GM23338 (cell line): ENCODE measurements around the gene NIBAN1. TPM values are rescaled to one million over a fixed set of nuclear protein-coding genes. Genes with fewer than 3 reads are reported as not detected.

Experiments
- ATAC-seq: fragments of 200-7000 bp; cut with Tn5 transposase; 3 replicates; pipeline ENCODE4 v1.9.1; 2020
- DNase-seq: peaks from one replicate; pipeline ENCODE4 v3.0.0-alpha.2; 2015; ENCODE audit warnings: low spot score
- H2AFZ ChIP-seq: fragments of 200-600 bp; sonication (generic); 2 replicates; pipeline ENCODE4 v1.8.0; 2016; ENCODE audit warnings: antibody characterized with exemption, mild to moderate bottlenecking, moderate library complexity
- H3F3A ChIP-seq: fragments of 200-600 bp; sonication (generic); replicated peaks from 2 replicates; pipeline ENCODE4 v1.8.0; 2017; ENCODE audit warnings: antibody characterized with exemption, mixed run types, low read depth
- H3K27ac ChIP-seq: fragments of 200-600 bp; sonication (generic); 2 replicates; pipeline ENCODE4 v1.6.1; 2016; ENCODE audit warnings: low read depth
- H3K27me3 ChIP-seq: fragments of 200-600 bp; sonication (generic); 2 replicates; pipeline ENCODE4 v1.8.0; 2016; ENCODE audit warnings: mild to moderate bottlenecking, mixed run types, moderate library complexity; ENCODE audit not compliant: insufficient read depth
- H3K36me3 ChIP-seq: fragments of 200-600 bp; sonication (generic); 2 replicates; pipeline ENCODE4 v1.8.0; 2016; ENCODE audit warnings: mild to moderate bottlenecking; ENCODE audit not compliant: insufficient read depth
- H3K4me1 ChIP-seq: fragments of 200-600 bp; sonication (generic); 2 replicates; pipeline ENCODE4 v1.8.0; 2016; ENCODE audit warnings: mild to moderate bottlenecking, moderate library complexity; ENCODE audit not compliant: insufficient read depth
- H3K4me2 ChIP-seq: fragments of 200-600 bp; sonication (generic); 2 replicates; pipeline ENCODE4 v1.7.1; 2017; ENCODE audit warnings: mixed run types
- H3K4me3 ChIP-seq: fragments of 200-600 bp; sonication (generic); 2 replicates; pipeline ENCODE4 v1.6.1; 2016; ENCODE audit warnings: mixed run types
- H3K79me2 ChIP-seq: fragments of 200-600 bp; sonication (generic); replicated peaks from 2 replicates; pipeline ENCODE4 v1.8.0; 2017; ENCODE audit warnings: mild to moderate bottlenecking; ENCODE audit not compliant: insufficient read depth
- H3K9me2 ChIP-seq: fragments of 200-600 bp; sonication (generic); 2 replicates; pipeline ENCODE4 v1.8.0; 2017; ENCODE audit not compliant: insufficient read depth
- H4K20me1 ChIP-seq: fragments of 200-600 bp; sonication (generic); replicated peaks from 2 replicates; pipeline ENCODE4 v1.8.0; 2017; ENCODE audit warnings: mild to moderate bottlenecking; ENCODE audit not compliant: insufficient read depth
- H3K27ac Mint-ChIP-seq: 2 replicates; pipeline ENCODE4 v1.8.0; 2020; ENCODE audit warnings: inconsistent platforms, mild to moderate bottlenecking, moderate library complexity, mixed read lengths
- H3K27me3 Mint-ChIP-seq: 3 replicates; pipeline ENCODE4 v1.8.0; 2022; ENCODE audit warnings: low read depth, mild to moderate bottlenecking, moderate library complexity, mixed read lengths, inconsistent platforms; ENCODE audit not compliant: insufficient read depth, poor library complexity
- H3K36me3 Mint-ChIP-seq: 3 replicates; pipeline ENCODE4 v1.8.0; 2021; ENCODE audit warnings: low read depth, mild to moderate bottlenecking, inconsistent platforms, moderate library complexity, mixed read lengths
- H3K4me1 Mint-ChIP-seq: 3 replicates; pipeline ENCODE4 v1.8.0; 2020; ENCODE audit warnings: mild to moderate bottlenecking, inconsistent platforms, mixed read lengths
- H3K4me3 Mint-ChIP-seq: 3 replicates; pipeline ENCODE4 v1.8.0; 2021; ENCODE audit warnings: moderate library complexity, mild to moderate bottlenecking, inconsistent platforms, mixed read lengths
- H3K9me3 Mint-ChIP-seq: 3 replicates; pipeline ENCODE4 v1.8.0; 2020; ENCODE audit warnings: moderate library complexity, mild to moderate bottlenecking, inconsistent platforms, mixed read lengths
- CTCF ChIP-seq, 2 experiments: fragments of 200-600 bp in 1 of 2; sonication (generic) in 1 of 2; conservative IDR thresholded peaks; 2 replicates each; pipeline versions ENCODE4 v1.5.1 to v1.6.1; 2016 to 2017; ENCODE audit warnings: antibody characterized with exemption in 2 of 2, low read depth in 2 of 2, mild to moderate bottlenecking in 2 of 2, moderate library complexity in 1 of 2
- EZH2 ChIP-seq: fragments of 200-600 bp; sonication (generic); IDR thresholded peaks from one replicate; pipeline ENCODE4 v1.8.0; 2017; ENCODE audit warnings: antibody characterized with exemption, mild to moderate bottlenecking, low read depth; ENCODE audit not compliant: unreplicated experiment
- EZH2phosphoT487 ChIP-seq: fragments of 200-600 bp; sonication (generic); IDR thresholded peaks from one replicate; pipeline ENCODE4 v1.8.1; 2018; ENCODE audit warnings: antibody characterized with exemption; ENCODE audit not compliant: unreplicated experiment
- JUNB ChIP-seq: IDR thresholded peaks from one replicate; pipeline ENCODE4 v1.6.1; 2016; ENCODE audit warnings: antibody characterized with exemption; ENCODE audit not compliant: unreplicated experiment
- NANOG ChIP-seq: IDR thresholded peaks from 2 replicates; pipeline ENCODE4 v1.6.1; 2016; ENCODE audit warnings: antibody characterized with exemption, borderline replicate concordance
- POLR2AphosphoS5 ChIP-seq: IDR thresholded peaks from 2 replicates; pipeline ENCODE4 v1.6.1; 2016; ENCODE audit warnings: antibody characterized with exemption, low read depth
- REST ChIP-seq: IDR thresholded peaks from one replicate; pipeline ENCODE4 v1.6.1; 2018; ENCODE audit warnings: antibody characterized with exemption; ENCODE audit not compliant: unreplicated experiment
- STAT1 ChIP-seq: IDR thresholded peaks from one replicate; pipeline ENCODE4 v1.6.1; 2016; ENCODE audit warnings: antibody characterized with exemption; ENCODE audit not compliant: unreplicated experiment
- ZNF114 ChIP-seq: fragments of 250-450 bp; sonication (Bioruptor Pico); IDR thresholded peaks from 2 replicates; pipeline ENCODE4 v1.5.0; 2020; ENCODE audit warnings: mild to moderate bottlenecking, moderate library complexity
- ZNF462 ChIP-seq: fragments of 250-450 bp; sonication (Bioruptor Pico); IDR thresholded peaks from 2 replicates; pipeline ENCODE4 v1.5.0; 2020; ENCODE audit warnings: mild to moderate bottlenecking, moderate library complexity
- polyA plus RNA-seq: library from polyadenylated mRNA; unstranded; fragments of >200 nt; fragmentation: Nextera tagmentation; extraction: Ambion mirVana; gene quantifications from 2 replicates; pipeline ENCODE4 v1.2.1, GENCODE V29; 2016
- total RNA-seq: library from RNA; depleted of rRNA; stranded (reverse); fragments of >200 nt; shearing (Covaris generic); gene quantifications from 2 replicates; pipeline ENCODE4 v1.2.3, GENCODE V29; 2014

The NIBAN1 gene
- total and polyA plus RNA-seq, 2 experiments from 2014 or later: 5.5 to 12.3 TPM

- TF ChIP-seq REST: no peak
- no peak for TF ChIP-seq EZH2
Observed at GRCh38 chr1:185014941-185015340, 40.6 kb upstream of the NIBAN1 start (continued).

- no peak for DNase-seq
- TF ChIP-seq JUNB: no peak
- TF ChIP-seq STAT1: no peak
- TF ChIP-seq EZH2phosphoT487: no peak
- no peak for TF ChIP-seq NANOG
- no peak for TF ChIP-seq ZNF462 (CRISPR knock-in tag)
- TF ChIP-seq REST: no peak
- no peak for TF ChIP-seq ZNF114 (CRISPR knock-in tag)
- TF ChIP-seq POLR2AphosphoS5: no peak
- no peak for TF ChIP-seq CTCF (conservative IDR thresholded peaks at IDR 0.05; ENCODE audit: low read depth in 2 of 2)
- Histone ChIP-seq H3K36me3 (no peaks in the 10 kb centered on the region), H3F3A (no peaks in the 10 kb centered on the region), H3K79me2 (no peaks in the 10 kb centered on the region), H3K4me3 (no peak overlapping the region), H3K27me3 (no peaks in the 10 kb centered on the region), H2AFZ (no peak overlapping the region), H3K9me2 (no peaks in the 10 kb centered on the region), H3K27ac (no peak overlapping the region), H3K4me1 (no peaks in the 10 kb centered on the region), H3K4me2 (no peak overlapping the region), H4K20me1 (no peaks in the 10 kb centered on the region)
- no peaks in the 10 kb centered on the region for H3K9me3 Mint-ChIP-seq
- no peaks in the 10 kb centered on the region for H3K36me3 Mint-ChIP-seq
- peaks cover 8% of the 10 kb centered on the region for H3K4me1 Mint-ChIP-seq
- no peak for ATAC-seq
- peaks cover 2% of the 10 kb centered on the region for H3K27me3 Mint-ChIP-seq
- no peak overlapping the region for H3K27ac Mint-ChIP-seq
- no peak overlapping the region for H3K4me3 Mint-ChIP-seq
Observed at GRCh38 chr1:185010361-185010760, 36.1 kb upstream of the NIBAN1 start.
